Measurements from ENCODE around the gene NDFIP2.

The NDFIP2 gene

GRCh38 chr13:79491715-79492114, 10.8 kb downstream of the NDFIP2 start:
- no peak for TF ChIP-seq CTCF (IDR thresholded peaks at IDR 0.05; ENCODE audit: low read depth, low read length)
- Histone ChIP-seq H3K36me3 (no peaks in the 10 kb centered on the region), H3K4me3 (ENCODE audit: low read depth, low read length) (no peak overlapping the region), H3K27me3 (ENCODE audit: insufficient read depth, low read depth, severe bottlenecking) (no peaks in the 10 kb centered on the region), H3K27ac (no peak overlapping the region), H3K9me3 (ENCODE audit: severe bottlenecking) (no peaks in the 10 kb centered on the region)
- no peak for DNase-seq

GRCh38 chr13:79492313-79492798, 11.4 kb downstream of the NDFIP2 start:
- no peaks in the 10 kb centered on the region for H3K27me3 ChIP-seq (ENCODE audit: insufficient read depth, low read depth, severe bottlenecking)
- H3K27ac ChIP-seq, result no peak overlapping the region
- H3K36me3 ChIP-seq, result no peaks in the 10 kb centered on the region
- H3K4me3 ChIP-seq (ENCODE audit: low read depth, low read length), result no peak overlapping the region
- no peaks in the 10 kb centered on the region for H3K9me3 ChIP-seq (ENCODE audit: severe bottlenecking)
- TF ChIP-seq CTCF (IDR thresholded peaks at IDR 0.05; ENCODE audit: low read depth, low read length), result no peak
- no peak for DNase-seq

GRCh38 chr13:79492918-79493594, 12.1 kb downstream of the NDFIP2 start:
- Histone ChIP-seq H3K27ac (no peak overlapping the region), H3K9me3 (ENCODE audit: severe bottlenecking) (no peaks in the 10 kb centered on the region), H3K4me3 (ENCODE audit: low read depth, low read length) (no peak overlapping the region), H3K27me3 (ENCODE audit: insufficient read depth, low read depth, severe bottlenecking) (no peaks in the 10 kb centered on the region), H3K36me3 (no peaks in the 10 kb centered on the region)
- no peak for DNase-seq
- TF ChIP-seq CTCF (IDR thresholded peaks at IDR 0.05; ENCODE audit: low read depth, low read length), result no peak

GRCh38 chr13:79496188-79496587, 15.2 kb downstream of the NDFIP2 start:
- no peak overlapping the region for H3K4me3 ChIP-seq (ENCODE audit: low read depth, low read length)
- no peak for TF ChIP-seq CTCF (IDR thresholded peaks at IDR 0.05; ENCODE audit: low read depth, low read length)
- no peaks in the 10 kb centered on the region for H3K9me3 ChIP-seq (ENCODE audit: severe bottlenecking)
- H3K27ac ChIP-seq, result no peak overlapping the region
- no peaks in the 10 kb centered on the region for H3K27me3 ChIP-seq (ENCODE audit: insufficient read depth, low read depth, severe bottlenecking)
- DNase-seq, result no peak
- no peaks in the 10 kb centered on the region for H3K36me3 ChIP-seq

- H3K36me3 ChIP-seq, result no peaks in the 10 kb centered on the region
- no peak overlapping the region for H3K4me3 ChIP-seq (ENCODE audit: low read depth, low read length)
- H3K27ac ChIP-seq, result no peak overlapping the region
- no peak for TF ChIP-seq CTCF (IDR thresholded peaks at IDR 0.05; ENCODE audit: low read depth, low read length)
- H3K9me3 ChIP-seq (ENCODE audit: severe bottlenecking), result no peaks in the 10 kb centered on the region
- H3K27me3 ChIP-seq (ENCODE audit: insufficient read depth, low read depth, severe bottlenecking), result no peaks in the 10 kb centered on the region
- no peak for DNase-seq
Measured at GRCh38 chr13:79497064-79497463, 16.1 kb downstream of the NDFIP2 start.

GRCh38 chr13:79497852-79498251, 16.9 kb downstream of the NDFIP2 start:
- DNase-seq, result no peak
- no peaks in the 10 kb centered on the region for H3K36me3 ChIP-seq
- no peak overlapping the region for H3K27ac ChIP-seq
- H3K4me3 ChIP-seq (ENCODE audit: low read depth, low read length), result no peak overlapping the region
- no peak for TF ChIP-seq CTCF (IDR thresholded peaks at IDR 0.05; ENCODE audit: low read depth, low read length)
- no peaks in the 10 kb centered on the region for H3K27me3 ChIP-seq (ENCODE audit: insufficient read depth, low read depth, severe bottlenecking)
- no peaks in the 10 kb centered on the region for H3K9me3 ChIP-seq (ENCODE audit: severe bottlenecking)
